Activated naive CD8-positive, alpha-beta T cell (primary cell): ENCODE results near the gene IFT20.

Experiments
- H3K27ac Mint-ChIP-seq: one replicate; pipeline ENCODE4 v1.8.0; 2021; ENCODE audit warnings: mixed read lengths
- H3K27me3 Mint-ChIP-seq: one replicate; pipeline ENCODE4 v1.8.0; 2021; ENCODE audit warnings: mixed read lengths
- H3K36me3 Mint-ChIP-seq: one replicate; pipeline ENCODE4 v1.8.0; 2021; ENCODE audit warnings: mixed read lengths
- H3K4me1 Mint-ChIP-seq: one replicate; pipeline ENCODE4 v1.8.0; 2021; ENCODE audit warnings: low read depth, mixed read lengths
- H3K4me3 Mint-ChIP-seq: one replicate; pipeline ENCODE4 v1.8.0; 2021; ENCODE audit warnings: mild to moderate bottlenecking, mixed read lengths
- H3K9me3 Mint-ChIP-seq: one replicate; pipeline ENCODE4 v1.8.0; 2021; ENCODE audit warnings: low read depth, mixed read lengths

IFT20 gene, protein sequence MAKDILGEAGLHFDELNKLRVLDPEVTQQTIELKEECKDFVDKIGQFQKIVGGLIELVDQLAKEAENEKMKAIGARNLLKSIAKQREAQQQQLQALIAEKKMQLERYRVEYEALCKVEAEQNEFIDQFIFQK

GRCh38 chr17:28335201-28335958 is at the start of gene IFT20, which contains the start of gene TNFAIP1:
Gene IFT20, minus strand, starts transcription at chr17:28335472. Its CDS starts 3,487 bp downstream, at chr17:28331985.
Gene TNFAIP1, plus strand, starts transcription at chr17:28335761. Its CDS starts 3,761 bp downstream, at chr17:28339522.
- peaks cover 2% of the 10 kb centered on the region for H3K36me3 Mint-ChIP-seq
- peak within 1 kb of the TSS; percentile 96 for H3K4me3 Mint-ChIP-seq
- H3K4me1 Mint-ChIP-seq: peaks cover 54% of the 10 kb centered on the region
- peak within 1 kb of the TSS; percentile 79 for H3K27ac Mint-ChIP-seq
- H3K27me3 Mint-ChIP-seq: no peaks in the 10 kb centered on the region
- H3K9me3 Mint-ChIP-seq: no peaks in the 10 kb centered on the region

GRCh38 chr17:28385037-28385400 is 49.7 kb upstream of the IFT20 start:
- no peaks in the 10 kb centered on the region for H3K27me3 Mint-ChIP-seq
- H3K36me3 Mint-ChIP-seq: peaks cover 3% of the 10 kb centered on the region
- peak overlapping the region; percentile 92 for H3K4me3 Mint-ChIP-seq
- H3K27ac Mint-ChIP-seq: peak overlapping the region; percentile 66
- peaks cover 24% of the 10 kb centered on the region for H3K4me1 Mint-ChIP-seq
- no peaks in the 10 kb centered on the region for H3K9me3 Mint-ChIP-seq

- H3K4me3 Mint-ChIP-seq: peak overlapping the region; percentile 92
Measured at GRCh38 chr17:28384281-28385036, 49.2 kb upstream of the IFT20 start.

GRCh38 chr17:28381141-28381825 is 46.0 kb upstream of the IFT20 start:
- Mint-ChIP-seq H3K4me3 (peak overlapping the region; percentile 52), H3K9me3 (no peaks in the 10 kb centered on the region), H3K4me1 (peaks cover 21% of the 10 kb centered on the region), H3K36me3 (peaks cover 3% of the 10 kb centered on the region), H3K27ac (peak overlapping the region; percentile 16), H3K27me3 (no peaks in the 10 kb centered on the region)

More at GRCh38 chr17:28384281-28385036, 49.2 kb upstream of the IFT20 start:
- Mint-ChIP-seq H3K27ac (peak overlapping the region; percentile 66), H3K4me1 (peaks cover 24% of the 10 kb centered on the region), H3K9me3 (no peaks in the 10 kb centered on the region), H3K27me3 (no peaks in the 10 kb centered on the region), H3K36me3 (peaks cover 3% of the 10 kb centered on the region)

GRCh38 chr17:28379814-28380801 is 44.8 kb upstream of the IFT20 start:
- Mint-ChIP-seq H3K27ac (no peak overlapping the region), H3K4me1 (peaks cover 18% of the 10 kb centered on the region), H3K9me3 (no peaks in the 10 kb centered on the region), H3K36me3 (peaks cover 3% of the 10 kb centered on the region), H3K27me3 (no peaks in the 10 kb centered on the region), H3K4me3 (no peak overlapping the region)

- Mint-ChIP-seq H3K4me3 (peak overlapping the region; percentile 88), H3K9me3 (no peaks in the 10 kb centered on the region), H3K4me1 (peaks cover 23% of the 10 kb centered on the region), H3K36me3 (peaks cover 7% of the 10 kb centered on the region), H3K27me3 (no peaks in the 10 kb centered on the region), H3K27ac (peak overlapping the region; percentile 64)
Measured at GRCh38 chr17:28372945-28373274, 37.6 kb upstream of the IFT20 start.

DNA sequence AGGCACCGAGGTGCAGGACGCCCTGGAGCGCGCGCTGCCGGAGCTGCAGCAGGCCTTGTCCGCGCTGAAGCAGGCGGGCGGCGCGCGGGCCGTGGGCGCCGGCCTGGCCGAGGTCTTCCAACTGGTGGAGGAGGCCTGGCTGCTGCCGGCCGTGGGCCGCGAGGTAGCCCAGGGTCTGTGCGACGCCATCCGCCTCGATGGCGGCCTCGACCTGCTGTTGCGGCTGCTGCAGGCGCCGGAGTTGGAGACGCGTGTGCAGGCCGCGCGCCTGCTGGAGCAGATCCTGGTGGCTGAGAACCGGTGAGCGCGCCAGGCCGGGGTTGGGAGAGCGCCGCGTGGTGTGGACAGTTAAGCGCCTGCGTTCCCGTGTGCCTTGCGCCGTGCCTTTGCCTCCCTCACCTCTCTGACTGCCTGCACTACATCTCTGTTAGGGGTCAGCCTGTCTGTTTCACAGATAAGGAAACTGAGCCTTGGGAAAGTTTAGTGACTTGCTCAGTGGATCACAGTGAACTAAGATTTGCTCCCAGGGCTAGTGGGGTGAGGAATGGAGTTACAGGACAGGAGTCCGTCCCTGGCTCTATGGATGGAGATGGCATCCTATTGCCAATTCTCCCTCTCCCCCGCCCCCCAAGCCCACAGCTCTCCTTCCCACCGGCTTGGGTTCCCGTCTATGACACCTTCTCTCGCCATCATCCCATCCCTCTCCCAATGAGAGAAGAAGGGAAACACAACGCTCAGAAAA is 37.1 kb upstream of the IFT20 start:
- Mint-ChIP-seq H3K4me3 (peak overlapping the region; percentile 88), H3K36me3 (peaks cover 7% of the 10 kb centered on the region), H3K27ac (peak overlapping the region; percentile 64), H3K9me3 (no peaks in the 10 kb centered on the region), H3K4me1 (peaks cover 23% of the 10 kb centered on the region), H3K27me3 (no peaks in the 10 kb centered on the region)

GRCh38 chr17:28371245-28372202 is 36.3 kb upstream of the IFT20 start, which contains the start of gene SARM1:
Gene SARM1, plus strand, starts transcription at chr17:28371694. Its CDS starts 339 bp downstream, at chr17:28372033.
- H3K27ac Mint-ChIP-seq: peak within 1 kb of the TSS; percentile 92

GRCh38 chr17:28370744-28371103 is 35.5 kb upstream of the IFT20 start:
- peaks cover 7% of the 10 kb centered on the region for H3K36me3 Mint-ChIP-seq
- peaks cover 23% of the 10 kb centered on the region for H3K4me1 Mint-ChIP-seq
- H3K27me3 Mint-ChIP-seq: no peaks in the 10 kb centered on the region
- no peak overlapping the region for H3K27ac Mint-ChIP-seq
- H3K4me3 Mint-ChIP-seq: peak overlapping the region; percentile 95
- H3K9me3 Mint-ChIP-seq: no peaks in the 10 kb centered on the region

More at GRCh38 chr17:28371245-28372202, 36.3 kb upstream of the IFT20 start, which contains the start of gene SARM1:
- no peaks in the 10 kb centered on the region for H3K9me3 Mint-ChIP-seq
- H3K36me3 Mint-ChIP-seq: peaks cover 7% of the 10 kb centered on the region
- no peaks in the 10 kb centered on the region for H3K27me3 Mint-ChIP-seq
- peak within 1 kb of the TSS; percentile 95 for H3K4me3 Mint-ChIP-seq
- H3K4me1 Mint-ChIP-seq: peaks cover 23% of the 10 kb centered on the region

DNA sequence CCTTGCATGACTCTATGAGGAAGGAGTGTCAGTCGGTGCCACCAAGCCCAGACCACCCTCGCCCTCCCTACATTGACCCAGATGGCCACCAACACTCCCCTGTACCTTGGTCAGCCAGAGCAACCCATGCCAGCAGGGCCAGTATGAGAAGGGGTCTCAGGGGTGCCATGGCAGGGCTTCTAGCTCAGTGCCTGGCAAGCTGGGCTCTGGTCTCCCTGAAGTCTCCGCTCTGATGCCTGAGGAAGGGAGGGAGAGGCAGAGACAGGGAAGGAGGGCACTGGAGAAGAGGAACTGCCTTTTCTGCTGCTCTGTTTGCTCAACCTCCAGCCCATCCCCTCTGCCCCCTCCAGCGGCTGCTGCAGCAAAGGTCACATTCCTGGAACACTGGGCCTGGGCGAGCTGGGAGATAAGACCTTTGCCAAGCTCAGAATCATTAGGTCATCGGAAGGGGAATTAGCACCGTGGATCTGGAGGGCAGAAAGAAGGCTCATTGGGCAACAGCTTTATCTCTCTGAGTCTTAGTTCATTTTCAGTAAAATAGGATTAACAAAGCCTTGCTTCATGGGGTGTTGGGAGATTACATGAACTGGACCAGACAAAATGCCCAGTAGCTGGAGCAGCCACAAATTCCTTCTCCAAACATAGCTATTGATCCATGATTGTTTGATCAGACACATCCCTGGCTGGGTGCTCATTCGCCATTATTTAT is 34.9 kb upstream of the IFT20 start, which contains the start of gene VTN:
Gene VTN, minus strand, starts transcription at position 273 of the 709 bp plus-strand sequence. Its CDS starts 104 bp downstream, at position 169.
- peaks cover 7% of the 10 kb centered on the region for H3K36me3 Mint-ChIP-seq
- no peaks in the 10 kb centered on the region for H3K9me3 Mint-ChIP-seq
- H3K27me3 Mint-ChIP-seq: no peaks in the 10 kb centered on the region
- peak within 1 kb of the TSS; percentile 92 for H3K27ac Mint-ChIP-seq
- peak within 1 kb of the TSS; percentile 95 for H3K4me3 Mint-ChIP-seq
- H3K4me1 Mint-ChIP-seq: peaks cover 23% of the 10 kb centered on the region

- Mint-ChIP-seq H3K27me3 (no peaks in the 10 kb centered on the region), H3K36me3 (peaks cover 5% of the 10 kb centered on the region), H3K27ac (no peak overlapping the region), H3K9me3 (no peaks in the 10 kb centered on the region), H3K4me1 (peaks cover 21% of the 10 kb centered on the region), H3K4me3 (peak overlapping the region; percentile 13)
Measured at GRCh38 chr17:28369684-28370034, 34.4 kb upstream of the IFT20 start.
